Sigmoid colon (tissue), 7 donors: ENCODE data around the gene CERS3. TPM values are rescaled to one million over a fixed set of nuclear protein-coding genes. Genes with fewer than 3 reads are reported as not detected.
A peak's percentile ranks its signal among the peaks of the same experiment; 100 is the strongest.

Source experiments
- DNase-seq: peaks from one replicate; pipeline ENCODE4 v3.0.0-alpha.2; 2019
- H3K27ac ChIP-seq, 4 donors: fragments of 200-600 bp; sonication (generic); one replicate each; pipeline ENCODE4 v1.5.1; 2016 to 2019; ENCODE audit warnings: mild to moderate bottlenecking in 1 of 4
- H3K27me3 ChIP-seq, 3 donors: fragments of 200-600 bp; sonication (generic); one replicate each; pipeline ENCODE4 v1.5.1; 2019; ENCODE audit warnings: mild to moderate bottlenecking in 1 of 3
- H3K36me3 ChIP-seq, 4 donors: fragments of 200-600 bp; sonication (generic); one replicate each; pipeline ENCODE4 v1.5.1; 2016 to 2019
- H3K4me1 ChIP-seq, 4 donors: fragments of 200-600 bp; sonication (generic); one replicate each; pipeline ENCODE4 v1.5.1; 2017 to 2019
- H3K4me3 ChIP-seq, 4 donors: fragments of 200-600 bp; sonication (generic); one replicate each; pipeline ENCODE4 v1.5.1; 2017 to 2019; ENCODE audit warnings: mild to moderate bottlenecking in 2 of 4, moderate library complexity in 1 of 4
- H3K9me3 ChIP-seq, 4 donors: fragments of 200-600 bp in 3 of 4; sonication (generic) in 3 of 4; one replicate each; pipeline versions ENCODE4 v1.5.1 to v1.6.1; 2013 to 2019
- CTCF ChIP-seq, 4 experiments: fragments of 450-650 bp in 3 of 4; fragments of 200-600 bp in 1 of 4; IDR thresholded peaks; one replicate each; pipeline ENCODE4 v1.5.1; 2016 to 2019; ENCODE audit warnings: antibody characterized with exemption in 4 of 4, mild to moderate bottlenecking in 3 of 4, moderate library complexity in 2 of 4
- EP300 ChIP-seq, 4 donors: sonication (generic); formaldehyde crosslinking; IDR thresholded peaks; one replicate each; pipeline ENCODE4 v1.6.1; 2017; ENCODE audit warnings: antibody characterized with exemption in 4 of 4
- POLR2A ChIP-seq, 2 donors: fragments of 450-650 bp; IDR thresholded peaks; one replicate each; pipeline ENCODE4 v1.6.1; 2016; ENCODE audit warnings: antibody characterized with exemption in 2 of 2, mild to moderate bottlenecking in 2 of 2, moderate library complexity in 2 of 2
- POLR2AphosphoS5 ChIP-seq, 4 donors: sonication (generic); formaldehyde crosslinking; IDR thresholded peaks; one replicate each; pipeline ENCODE4 v1.6.1; 2017; ENCODE audit warnings: antibody characterized with exemption in 4 of 4
- WGBS, 2 donors: extraction: QIAGEN DNeasy Blood & Tissue Kit; methylation state at CpG; one replicate each; pipeline ENCODE4 v1.1.7; 2013; 5-methylcytosine and 5-hydroxymethylcytosine counted together
- intact Hi-C: fragments of 100-400 bp; cut with DNase I; formaldehyde crosslinking; loops from one replicate; pipeline ENCODE4 v1.15.1; 2023
- polyA plus RNA-seq, 3 donors: library from polyadenylated mRNA; stranded (reverse); fragments of 200-250 nt; gene quantifications; one replicate each; pipeline ENCODE4 v1.2.3, GENCODE V29; 2013
- total RNA-seq, 4 donors: library from RNA; depleted of rRNA; stranded (reverse); fragments of >200 nt; gene quantifications; one replicate each; pipeline ENCODE4 v1.1.0, GENCODE V29; 2016
- donor health status: healthy with polysubstance abuse.
- donor health status: Bipolar disorder and iron deficiency.
- donor health status: healthy.

CERS3 gene
- total and polyA plus RNA-seq, 7 donors = 0.20 to 0.49 TPM; not detected in 5

DNA sequence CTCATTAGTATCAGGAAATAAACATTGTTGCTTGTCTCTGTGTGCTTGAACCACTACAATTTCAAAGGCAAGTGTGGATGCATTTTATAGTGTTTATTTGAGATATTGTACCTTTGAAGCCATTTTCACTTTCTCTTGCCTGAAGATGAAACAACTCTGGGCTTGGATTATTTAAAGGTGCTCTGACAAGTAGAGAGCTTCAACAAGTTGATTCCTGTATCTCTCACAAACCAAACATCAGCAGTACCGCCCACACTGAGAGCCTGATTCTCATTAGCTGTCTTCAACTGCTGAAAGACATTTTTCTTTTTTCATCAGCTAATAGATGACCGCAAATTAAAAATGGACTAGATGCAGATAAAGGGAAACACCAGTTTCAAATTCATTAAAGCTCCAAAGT lies 806 bp upstream of the CERS3 start:
- no peak overlapping the region for H3K4me3 ChIP-seq
- WGBS, 2 donors = 86 to 92% methylated on average over 2 of the region's 2 CpGs
- TF ChIP-seq CTCF (IDR thresholded peaks at IDR 0.05) (no peak), POLR2AphosphoS5 (IDR thresholded peaks at IDR 0.05) (no peak), EP300 (IDR thresholded peaks at IDR 0.05) (no peak), POLR2A (IDR thresholded peaks at IDR 0.05) (no peak)
- H3K27ac ChIP-seq = no peak overlapping the region
- H3K9me3 ChIP-seq = no peaks in the 10 kb centered on the region
- intact Hi-C loops = loop anchor here (5.0 kb wide), 1 partner anchor 187 kb away; the partner anchor contains the start of gene ADAMTS17
- no peaks in the 10 kb centered on the region for H3K27me3 ChIP-seq
- no peak for DNase-seq
- no peaks in the 10 kb centered on the region for H3K36me3 ChIP-seq
- H3K4me1 ChIP-seq = peaks cover 0 to 19% (median 12%) of the 10 kb centered on the region in 4 donors

DNA sequence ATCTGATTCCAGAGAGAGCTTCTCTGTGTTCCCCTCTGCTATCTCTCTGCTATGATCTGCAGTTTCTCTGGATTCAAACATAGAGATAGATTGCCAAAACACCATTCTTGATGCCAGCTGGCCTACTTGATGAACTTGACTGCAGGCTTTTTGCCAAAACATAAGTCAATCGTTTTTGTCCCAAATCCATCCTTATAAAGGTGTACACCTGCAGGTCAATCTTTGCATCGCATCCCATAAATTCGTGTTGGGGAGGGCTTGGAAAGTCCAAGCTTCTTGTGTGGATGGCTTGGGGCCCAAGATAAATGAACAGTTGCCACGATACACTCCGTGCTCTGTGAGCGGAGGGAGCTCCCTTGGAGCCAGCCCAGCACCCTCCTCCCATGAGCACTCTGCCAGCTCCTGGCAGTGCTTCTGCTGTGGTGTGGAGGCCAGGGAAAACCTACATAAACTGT lies 2.7 kb downstream of the CERS3 start:
- H3K4me1 ChIP-seq = peaks cover 0 to 19% (median 12%) of the 10 kb centered on the region in 4 donors
- DNase-seq = peak; percentile 93
- peak overlapping the region in 3 of 4 donors; percentile 63 to 76 (median 67) for H3K27ac ChIP-seq
- H3K4me3 ChIP-seq = no peak overlapping the region
- H3K9me3 ChIP-seq = no peaks in the 10 kb centered on the region
- WGBS, 2 donors = 57 to 60% methylated on average over 6 of the region's 6 CpGs
- H3K27me3 ChIP-seq = no peaks in the 10 kb centered on the region
- intact Hi-C loops = loop anchor here (5.0 kb wide), 1 partner anchor 184 kb away; the partner anchor contains the start of gene ADAMTS17
- TF ChIP-seq CTCF (IDR thresholded peaks at IDR 0.05) (peak in 1 of 4 experiments; percentile 29), POLR2AphosphoS5 (IDR thresholded peaks at IDR 0.05) (peak in 3 of 4 donors; percentile 50 to 76 (median 59)), EP300 (IDR thresholded peaks at IDR 0.05) (no peak), POLR2A (IDR thresholded peaks at IDR 0.05) (no peak)
- H3K36me3 ChIP-seq = no peaks in the 10 kb centered on the region

GRCh38 chr15:100525436-100525835 lies 3.3 kb downstream of the CERS3 start:
- H3K27ac ChIP-seq = peak overlapping the region in 3 of 4 donors; percentile 63 to 76 (median 67)
- intact Hi-C loops = loop anchor here (5.0 kb wide), 1 partner anchor 183 kb away; the partner anchor contains the start of gene ADAMTS17
- DNase-seq = no peak

GRCh38 chr15:100524326-100524725 lies 4.4 kb downstream of the CERS3 start:
- H3K27me3 ChIP-seq = no peaks in the 10 kb centered on the region
- peaks cover 0 to 19% (median 12%) of the 10 kb centered on the region in 4 donors for H3K4me1 ChIP-seq
- no peaks in the 10 kb centered on the region for H3K36me3 ChIP-seq
- intact Hi-C loops = no loop called here
- no peak overlapping the region for H3K4me3 ChIP-seq
- 53 to 75% methylated on average over 2 of the region's 2 CpGs for WGBS, 2 donors
- no peak for TF ChIP-seq POLR2A (IDR thresholded peaks at IDR 0.05)
- no peak for TF ChIP-seq CTCF (IDR thresholded peaks at IDR 0.05)
- no peak for TF ChIP-seq EP300 (IDR thresholded peaks at IDR 0.05)
- no peak for TF ChIP-seq POLR2AphosphoS5 (IDR thresholded peaks at IDR 0.05)
- no peak for DNase-seq
- H3K9me3 ChIP-seq = no peaks in the 10 kb centered on the region
- H3K27ac ChIP-seq = no peak overlapping the region

More at GRCh38 chr15:100525436-100525835, 3.3 kb downstream of the CERS3 start:
- TF ChIP-seq POLR2A (IDR thresholded peaks at IDR 0.05) (no peak), CTCF (IDR thresholded peaks at IDR 0.05) (no peak), POLR2AphosphoS5 (IDR thresholded peaks at IDR 0.05) (no peak), EP300 (IDR thresholded peaks at IDR 0.05) (no peak)
- H3K27me3 ChIP-seq = no peaks in the 10 kb centered on the region
- no peak overlapping the region for H3K4me3 ChIP-seq
- H3K9me3 ChIP-seq = no peaks in the 10 kb centered on the region
- peaks cover 0 to 19% (median 12%) of the 10 kb centered on the region in 4 donors for H3K4me1 ChIP-seq
- WGBS, 2 donors = 64 to 71% methylated on average over 1 of the region's 1 CpG
- no peaks in the 10 kb centered on the region for H3K36me3 ChIP-seq
